GM12892 (cell line): ENCODE results near the gene TMEM94.

Experiments
- POLR2A ChIP-seq: IDR thresholded peaks from 2 replicates; pipeline ENCODE4 v1.6.1; 2011; ENCODE audit warnings: low read depth, low read length, control low read depth
- POLR2AphosphoS5 ChIP-seq: IDR thresholded peaks from 2 replicates; pipeline ENCODE4 v1.6.1; 2011; ENCODE audit warnings: low read depth, low read length, control low read depth

- TF ChIP-seq POLR2AphosphoS5: no peak
- TF ChIP-seq POLR2A: no peak
These were observed 85.8 kb downstream of the TMEM94 start for GRCh38 chr17:75542229-75542628.
